ENCODE results near the gene COL4A2.

COL4A2 gene

DNA sequence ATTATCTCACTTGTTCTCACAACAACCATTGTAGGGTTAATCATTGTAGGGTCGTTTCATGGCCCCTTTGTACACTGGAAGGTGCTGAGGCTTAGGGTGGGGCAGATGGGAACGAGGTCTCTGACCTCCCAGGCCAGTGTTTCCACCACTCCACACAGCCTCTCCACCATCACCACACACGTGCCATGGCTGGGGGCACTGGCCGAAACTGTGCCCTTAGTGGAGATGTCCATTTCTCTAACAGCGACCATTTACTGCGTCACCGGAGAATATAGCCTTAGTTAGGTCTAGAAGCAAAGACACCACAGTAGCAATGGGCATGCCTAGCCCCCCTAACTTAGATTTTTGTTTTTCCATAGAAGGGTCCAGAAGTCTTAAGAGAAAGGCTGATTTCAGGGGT, 36.6 kb upstream of the COL4A2 start:
- no peak for DNase-seq

DNA sequence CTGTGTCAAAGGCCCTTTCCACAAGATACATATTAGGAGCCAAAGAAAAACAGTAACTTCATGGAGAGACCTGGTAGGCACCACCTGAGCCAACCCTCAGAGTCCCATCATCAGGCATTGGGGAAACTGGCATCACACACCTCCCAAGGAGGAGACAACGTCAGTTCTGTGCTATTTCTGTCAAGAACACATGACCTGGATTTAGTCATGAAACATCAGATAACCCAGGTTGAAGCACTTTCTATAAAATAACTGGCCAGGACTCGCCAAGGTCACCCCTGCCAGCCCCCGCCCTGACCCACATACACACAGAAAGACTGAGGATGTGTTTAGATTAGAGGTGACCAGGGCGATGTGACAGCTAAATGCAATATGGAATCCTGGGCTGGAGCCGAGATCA, 35.8 kb upstream of the COL4A2 start:
- no peak for DNase-seq

DNA sequence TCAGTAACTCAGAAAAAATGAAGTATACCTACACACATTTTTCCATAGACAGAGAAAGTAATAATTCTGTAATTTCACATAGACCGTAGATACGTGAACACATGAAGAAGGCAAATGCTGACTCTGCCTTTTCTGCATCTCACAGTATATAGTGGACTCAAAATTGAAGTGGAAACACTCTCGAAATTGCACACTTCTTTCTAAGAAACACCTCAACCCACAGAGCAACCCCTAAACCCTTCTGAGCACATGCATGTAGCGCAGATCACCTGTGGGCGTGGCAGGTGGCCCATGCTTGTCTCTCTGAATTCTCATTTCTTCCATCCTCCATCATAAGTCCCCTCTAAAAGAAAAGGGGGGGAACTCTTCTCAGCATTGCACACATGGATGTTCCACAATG, 34.9 kb upstream of the COL4A2 start:
- DNase-seq, result no peak

DNA sequence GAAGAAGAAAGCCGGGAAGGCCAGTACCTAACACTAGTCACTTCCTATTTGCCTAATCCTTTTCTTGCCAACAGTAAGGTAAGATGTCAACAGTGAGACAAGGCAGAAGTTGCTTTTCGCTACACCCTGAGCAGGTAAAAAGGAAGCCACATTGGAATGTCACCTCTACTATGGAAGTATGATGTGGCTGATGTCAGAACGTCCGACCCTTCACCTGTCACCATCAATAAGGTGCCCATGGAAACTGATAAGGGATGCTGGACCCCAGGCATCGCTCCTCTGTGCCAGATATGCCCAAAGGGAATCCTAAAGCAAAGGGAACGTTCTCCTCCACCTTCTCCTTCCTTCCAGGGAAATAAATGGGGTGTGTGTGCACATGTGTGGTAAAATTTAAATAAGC, 34.4 kb upstream of the COL4A2 start:
- DNase-seq, result no peak

DNA sequence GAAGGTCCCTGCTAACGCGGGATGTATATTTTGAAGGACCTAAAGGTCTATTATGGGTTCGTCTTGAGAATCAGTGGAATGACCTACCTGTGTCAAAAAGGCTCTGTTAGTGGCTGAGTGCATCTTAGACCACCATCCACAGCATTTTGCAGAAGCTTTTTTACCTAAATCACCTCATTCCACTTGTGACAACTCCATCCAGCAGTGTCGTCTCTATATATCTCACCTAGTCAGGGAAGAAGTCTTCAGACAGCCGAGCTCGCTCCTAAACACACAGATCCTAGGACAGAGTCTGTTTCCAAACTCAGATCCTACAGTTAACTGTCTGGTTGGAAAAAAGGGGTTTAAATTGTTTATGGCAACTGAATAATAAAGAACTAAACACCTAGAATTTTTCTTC, 33.8 kb upstream of the COL4A2 start:
- no peak for DNase-seq

DNA sequence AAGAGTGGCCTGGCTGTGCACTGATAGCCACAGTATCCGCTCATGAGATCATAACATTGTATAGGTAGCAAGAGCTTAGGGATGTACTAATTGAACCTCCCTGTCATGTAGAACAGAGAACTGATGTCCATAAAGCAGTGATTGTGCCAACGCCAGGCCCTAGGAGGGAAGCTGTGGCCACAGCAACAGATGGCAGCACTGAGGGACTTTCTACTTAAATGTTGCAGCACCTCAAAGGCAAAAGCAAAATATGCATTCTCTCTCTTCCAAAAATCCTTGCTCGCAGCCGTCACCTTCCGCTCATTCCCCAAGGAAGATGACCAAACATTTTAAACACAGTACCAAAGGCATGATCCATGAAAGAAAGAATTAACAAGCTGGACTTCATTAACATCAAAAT, 32.4 kb upstream of the COL4A2 start:
- no peak for DNase-seq

DNA sequence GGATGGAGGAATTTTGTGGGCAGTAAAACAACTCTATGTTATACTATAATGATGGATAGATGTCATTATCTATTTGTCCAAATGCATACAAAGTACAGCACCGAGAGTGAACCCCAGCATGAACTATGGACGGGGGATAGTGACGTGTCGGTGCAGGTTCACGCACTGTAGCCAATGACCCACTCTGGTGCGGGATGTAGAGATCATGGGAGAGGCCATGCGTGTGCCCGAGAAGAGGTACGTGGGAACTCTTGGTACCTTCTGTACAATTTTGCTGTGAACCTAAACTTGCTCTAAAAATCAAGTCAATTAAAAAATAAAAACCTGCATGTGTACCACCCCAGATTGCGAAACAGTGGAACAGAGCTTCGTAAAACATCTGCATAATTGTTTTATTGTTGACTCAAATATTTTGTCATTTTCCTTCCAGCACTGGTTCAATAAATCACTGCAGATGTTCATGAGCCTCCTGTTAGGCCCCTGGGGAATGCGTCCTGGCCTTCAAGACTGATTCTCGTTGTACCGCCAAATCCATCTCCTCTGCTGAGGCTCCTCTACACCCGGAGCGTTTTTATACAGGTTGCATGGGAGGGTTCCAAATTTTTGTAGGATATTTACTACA, 31.0 kb upstream of the COL4A2 start:
- DNase-seq, result no peak

DNA sequence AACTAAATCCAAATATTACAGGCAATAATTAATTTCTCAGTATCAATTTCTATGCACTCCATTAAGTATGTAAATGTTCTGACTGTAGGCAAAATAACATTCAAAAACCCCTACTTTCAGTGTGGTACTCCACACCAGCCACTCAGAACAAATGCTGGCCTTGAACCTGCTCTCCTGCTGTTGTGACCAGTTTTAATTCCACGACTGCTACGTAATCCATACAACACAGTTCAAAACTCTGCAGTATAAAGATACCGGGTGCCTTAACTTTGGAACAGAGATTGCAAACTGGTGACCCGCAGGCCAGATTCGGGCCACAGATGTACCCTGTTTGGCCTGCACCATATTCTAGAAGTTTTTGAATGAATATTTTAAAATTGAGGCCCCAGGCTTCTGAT, 30.5 kb upstream of the COL4A2 start:
- no peak for DNase-seq

DNA sequence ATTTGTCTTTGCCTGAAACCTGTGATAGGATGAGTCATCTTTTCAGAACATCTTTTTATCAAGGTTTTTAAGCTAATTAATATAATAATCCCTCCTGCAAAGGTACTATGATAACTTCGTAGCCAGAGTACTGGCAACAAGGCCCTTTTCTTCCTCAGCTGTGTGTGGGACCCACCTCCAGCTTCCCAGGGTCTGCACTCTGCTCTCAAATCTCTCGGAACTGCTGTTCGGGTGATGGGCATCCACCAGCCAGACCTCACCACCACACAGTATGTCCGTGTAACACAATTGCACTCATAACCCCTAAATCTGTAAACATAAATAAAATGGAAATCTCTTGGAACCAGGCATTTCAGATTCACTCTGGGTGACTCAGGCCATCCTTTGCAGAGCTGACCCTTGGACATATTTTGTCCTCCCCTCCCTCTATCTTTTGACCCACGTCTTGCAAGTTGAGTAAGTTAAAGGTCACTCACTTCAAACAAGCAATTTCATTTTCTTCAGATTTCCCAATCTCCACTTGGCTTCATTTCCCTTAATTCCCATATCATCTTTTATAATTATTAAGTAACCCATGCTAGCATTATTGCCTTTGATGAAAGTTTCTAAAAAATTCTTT, 29.6 kb upstream of the COL4A2 start:
- no peak for DNase-seq

DNA sequence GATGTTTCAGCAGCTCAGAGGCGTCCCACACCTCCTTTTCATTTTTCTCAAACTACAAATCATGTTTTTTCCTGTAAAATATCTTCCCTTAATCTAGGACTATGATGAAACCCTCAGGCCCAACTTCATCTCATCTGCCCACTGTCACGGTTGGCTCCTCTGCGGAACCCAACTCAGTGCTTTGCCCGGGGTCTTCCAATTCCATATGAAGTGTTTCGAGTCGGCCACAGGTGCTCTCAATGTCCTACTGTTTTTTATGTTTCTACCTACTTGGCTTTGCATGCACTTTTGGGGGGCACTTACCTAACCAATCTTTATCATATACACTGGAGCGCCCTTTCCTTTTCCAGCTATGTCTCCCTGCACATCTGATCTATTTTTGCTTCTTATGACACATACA, 28.2 kb upstream of the COL4A2 start:
- DNase-seq, result no peak

DNA sequence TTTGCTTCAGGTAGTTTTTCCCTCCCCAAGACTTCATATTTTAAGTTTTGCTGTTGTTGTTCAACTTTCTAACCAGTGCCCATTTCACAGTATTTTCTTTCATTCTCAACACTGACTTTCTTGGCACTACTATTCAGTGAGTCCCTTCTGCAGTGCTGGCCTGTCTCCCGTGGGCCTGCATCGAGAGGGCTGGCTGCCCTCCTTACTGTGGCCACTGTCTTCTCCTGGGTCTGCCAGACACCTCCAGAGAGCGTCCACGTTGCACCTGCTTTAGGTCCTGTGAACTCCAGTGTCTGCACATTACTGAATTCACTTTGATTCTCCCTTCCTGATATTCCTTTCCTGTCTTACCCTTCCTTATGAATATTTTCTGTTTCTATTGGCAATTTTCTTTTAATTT, 27.4 kb upstream of the COL4A2 start:
- DNase-seq, result no peak

DNA sequence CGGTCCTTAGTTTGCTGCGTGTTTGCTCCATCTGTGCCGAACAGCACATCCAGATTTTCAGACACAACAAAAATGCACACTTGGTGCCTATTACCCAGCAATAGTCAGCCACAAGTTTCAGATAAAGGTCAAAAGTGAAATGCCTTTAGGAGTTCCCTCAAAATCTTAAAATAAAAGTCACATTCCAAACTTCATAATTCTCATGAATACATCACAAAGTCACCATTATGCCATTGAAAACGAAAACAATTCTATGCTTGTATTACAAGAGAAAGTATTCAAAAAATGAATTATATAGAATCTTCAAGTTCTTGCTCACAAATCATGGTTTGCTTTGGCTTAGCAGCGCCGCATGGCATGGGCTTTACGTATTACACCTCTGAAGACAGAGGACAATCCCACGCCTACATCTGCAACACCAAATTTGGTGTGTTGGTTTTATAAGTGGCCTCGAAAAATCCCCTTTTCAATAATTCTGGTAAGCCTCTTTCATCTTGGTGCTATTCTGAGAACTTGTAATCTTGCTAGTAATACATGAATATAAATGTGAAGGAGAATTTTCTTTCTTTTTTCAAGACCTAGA, 26.8 kb upstream of the COL4A2 start:
- no peak for DNase-seq

DNA sequence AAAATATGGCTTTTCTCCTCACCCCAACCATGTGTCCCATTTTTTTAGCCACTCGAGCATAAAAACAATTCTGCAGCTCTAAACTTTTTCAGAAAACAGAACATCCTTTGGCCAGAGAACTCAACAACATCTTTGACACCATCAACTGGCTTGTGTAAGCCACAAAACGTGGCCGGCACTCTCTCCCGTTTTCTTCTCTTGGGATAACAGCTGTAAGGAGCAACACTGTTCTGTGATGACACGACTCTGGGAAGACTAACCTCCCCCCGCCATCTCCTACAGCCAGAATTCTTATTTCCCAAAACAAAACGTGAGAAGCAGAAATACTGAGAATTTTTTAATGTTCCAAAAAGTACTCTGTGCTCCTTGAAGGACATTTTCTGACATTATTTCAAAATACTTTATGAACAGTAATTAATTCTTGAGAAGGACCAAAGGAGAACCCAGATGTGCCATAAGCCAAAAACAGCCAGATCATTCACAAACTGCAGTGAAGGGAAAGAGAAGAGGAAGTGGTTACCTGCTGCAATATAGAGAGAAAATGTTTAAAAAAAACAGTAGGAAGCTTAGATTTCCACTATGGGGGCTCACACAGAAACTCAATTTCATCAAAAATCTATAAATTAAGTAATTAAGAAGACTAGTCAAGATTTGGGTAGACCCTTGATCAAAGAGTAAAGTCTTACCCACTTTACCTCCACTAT, 25.9 kb upstream of the COL4A2 start:
- no peak for DNase-seq

DNA sequence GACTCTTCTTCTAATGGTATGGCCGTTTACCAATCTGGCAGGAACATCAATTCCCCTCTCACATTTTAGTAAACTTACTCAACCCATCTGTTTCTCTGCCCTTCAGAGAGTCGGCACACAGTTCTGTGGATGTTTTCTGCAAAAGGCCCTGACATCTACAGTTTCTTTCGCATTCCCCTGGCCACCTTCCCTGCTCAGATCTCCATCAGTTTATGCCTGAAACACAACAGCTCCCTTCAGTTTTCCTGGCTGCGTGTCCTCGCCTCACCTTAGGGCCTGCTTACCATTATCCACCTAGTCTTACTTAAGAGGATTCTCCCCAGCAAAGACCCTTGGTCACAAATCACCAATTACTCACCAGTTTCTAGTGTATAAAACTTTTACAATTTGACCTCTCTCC, 25.3 kb upstream of the COL4A2 start:
- no peak for DNase-seq

DNA sequence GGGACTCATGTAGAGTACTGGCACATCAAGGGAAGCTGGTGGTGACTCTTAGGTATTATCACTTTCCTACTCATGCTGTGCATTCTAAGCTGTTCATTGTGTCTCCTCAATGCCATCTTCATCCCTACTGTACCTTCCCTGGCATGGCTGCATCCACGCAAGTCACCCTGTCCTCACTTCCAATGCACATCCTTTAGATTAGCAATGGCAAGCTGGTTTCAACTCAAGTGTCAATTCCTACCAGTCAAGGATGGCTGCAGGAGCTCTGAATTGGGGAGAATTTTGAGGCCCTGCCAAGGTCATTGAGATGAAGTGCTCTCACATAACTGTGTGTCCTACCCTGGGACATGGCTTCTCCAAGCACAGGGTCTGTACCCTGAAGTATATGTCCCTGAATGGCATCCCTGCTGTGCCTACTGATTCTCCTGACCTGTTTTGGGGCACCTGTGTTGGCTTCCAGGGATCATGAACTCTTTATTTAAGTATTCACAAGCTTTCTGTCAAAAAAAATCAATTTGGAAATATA, 24.7 kb upstream of the COL4A2 start:
- no peak for DNase-seq

DNA sequence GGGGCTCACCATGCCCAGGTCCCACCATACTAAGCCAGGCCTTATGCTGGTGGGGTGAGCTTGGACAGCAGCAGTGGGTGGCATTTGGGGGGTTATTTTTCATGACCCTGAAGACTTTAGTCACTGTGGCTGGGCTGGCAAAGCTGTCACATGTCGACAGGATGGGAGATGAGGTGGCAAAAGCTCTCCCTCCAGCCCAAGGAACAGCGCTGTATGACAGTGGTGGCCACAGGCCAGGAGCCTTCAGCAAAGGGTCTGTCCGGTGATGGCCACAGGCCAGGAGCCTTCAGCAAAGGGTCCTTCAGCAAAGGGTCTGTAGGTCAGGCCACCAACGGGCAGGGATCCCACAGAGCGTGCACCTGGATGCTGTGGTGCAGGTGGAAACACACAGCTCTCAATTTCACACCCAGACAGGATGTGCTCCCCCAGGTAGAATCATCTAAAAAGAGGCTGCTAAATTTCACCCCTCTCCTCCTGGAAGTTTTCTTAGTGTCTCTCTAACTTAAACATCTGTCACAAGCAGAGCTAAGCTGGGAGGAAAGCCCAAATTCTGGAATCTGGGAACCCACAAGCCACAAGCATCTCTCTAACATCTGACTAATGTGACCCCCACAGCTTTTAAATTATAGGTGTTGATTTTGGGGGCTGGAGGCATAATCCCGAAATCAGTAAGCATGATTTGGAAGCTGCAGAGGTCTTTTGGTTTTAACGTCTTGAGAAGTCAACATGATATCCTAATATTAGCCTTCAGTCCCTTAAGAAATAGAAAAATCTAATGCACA, 23.2 kb upstream of the COL4A2 start:
- no peak for DNase-seq

DNA sequence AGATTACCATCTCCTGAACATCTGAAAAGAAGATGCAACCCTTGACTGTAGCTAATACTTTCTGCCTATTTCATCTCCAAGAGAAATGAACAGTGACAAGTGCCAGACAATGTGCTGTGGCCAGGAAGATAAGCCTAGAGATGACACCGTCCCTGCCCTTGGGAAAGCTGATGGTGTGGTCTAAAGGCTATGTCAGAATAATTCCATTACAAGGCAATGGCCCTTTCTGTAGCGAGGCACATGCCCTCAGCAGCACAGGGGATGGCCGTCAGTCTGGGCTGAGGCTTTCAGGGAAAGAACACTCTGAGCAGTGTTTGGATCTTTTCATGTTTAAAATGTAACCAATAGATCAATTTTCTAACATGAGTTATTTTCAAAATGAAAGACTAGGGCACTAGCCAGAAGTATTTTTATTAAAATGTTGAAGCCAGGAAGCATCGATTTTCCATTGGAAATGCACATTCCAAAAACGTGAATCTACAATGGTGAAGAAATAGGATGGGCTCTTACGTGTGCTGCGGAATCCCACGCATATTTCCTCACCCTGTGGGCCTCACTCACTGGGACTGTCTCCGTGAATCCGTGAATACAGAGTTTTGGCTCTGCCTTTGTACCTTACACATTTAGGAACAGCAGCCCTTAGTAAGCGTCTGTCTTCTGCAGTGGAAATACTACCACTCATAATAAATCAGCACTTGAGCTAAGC, 22.2 kb upstream of the COL4A2 start:
- DNase-seq, result no peak

DNA sequence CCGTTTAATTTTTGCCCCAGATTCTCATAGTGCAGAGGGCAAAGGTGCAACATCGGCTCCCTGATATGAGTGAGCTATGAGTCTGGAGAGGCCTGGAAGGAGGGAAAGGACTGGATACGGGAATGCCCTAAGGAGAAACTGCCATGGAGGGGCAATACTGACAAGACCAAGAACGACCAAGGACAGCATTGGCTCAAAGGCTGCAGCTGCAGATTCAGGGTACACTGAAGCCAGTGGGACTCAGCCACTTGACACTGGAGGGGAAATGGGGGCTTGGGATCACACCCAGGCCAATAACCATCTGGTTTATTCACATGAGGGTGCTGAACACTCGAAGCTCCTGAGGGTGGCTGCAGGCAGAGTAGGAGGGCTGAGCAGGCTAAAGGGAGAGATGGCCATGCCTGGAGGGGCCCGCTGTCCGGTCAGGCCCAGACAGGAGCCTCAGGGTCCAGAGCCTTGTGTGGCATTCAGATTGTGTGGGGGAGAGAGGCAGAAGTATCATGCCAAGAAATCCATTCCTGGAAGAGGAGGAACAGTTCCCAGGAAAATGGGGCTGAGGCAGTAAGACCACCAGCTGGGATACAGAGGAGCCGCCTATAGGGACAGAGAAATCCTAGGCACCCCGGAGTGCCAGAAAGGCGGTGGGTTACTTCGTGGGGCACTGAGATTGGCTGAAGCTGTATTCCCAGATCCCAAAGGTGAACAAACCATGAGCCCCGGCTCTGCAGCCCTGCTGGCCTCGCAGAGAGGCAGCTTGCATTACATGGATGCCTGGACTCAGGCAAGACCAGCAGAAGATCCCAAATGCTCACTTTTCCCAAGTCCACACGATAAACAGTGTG, 20.9 kb upstream of the COL4A2 start:
- no peak for DNase-seq

DNA sequence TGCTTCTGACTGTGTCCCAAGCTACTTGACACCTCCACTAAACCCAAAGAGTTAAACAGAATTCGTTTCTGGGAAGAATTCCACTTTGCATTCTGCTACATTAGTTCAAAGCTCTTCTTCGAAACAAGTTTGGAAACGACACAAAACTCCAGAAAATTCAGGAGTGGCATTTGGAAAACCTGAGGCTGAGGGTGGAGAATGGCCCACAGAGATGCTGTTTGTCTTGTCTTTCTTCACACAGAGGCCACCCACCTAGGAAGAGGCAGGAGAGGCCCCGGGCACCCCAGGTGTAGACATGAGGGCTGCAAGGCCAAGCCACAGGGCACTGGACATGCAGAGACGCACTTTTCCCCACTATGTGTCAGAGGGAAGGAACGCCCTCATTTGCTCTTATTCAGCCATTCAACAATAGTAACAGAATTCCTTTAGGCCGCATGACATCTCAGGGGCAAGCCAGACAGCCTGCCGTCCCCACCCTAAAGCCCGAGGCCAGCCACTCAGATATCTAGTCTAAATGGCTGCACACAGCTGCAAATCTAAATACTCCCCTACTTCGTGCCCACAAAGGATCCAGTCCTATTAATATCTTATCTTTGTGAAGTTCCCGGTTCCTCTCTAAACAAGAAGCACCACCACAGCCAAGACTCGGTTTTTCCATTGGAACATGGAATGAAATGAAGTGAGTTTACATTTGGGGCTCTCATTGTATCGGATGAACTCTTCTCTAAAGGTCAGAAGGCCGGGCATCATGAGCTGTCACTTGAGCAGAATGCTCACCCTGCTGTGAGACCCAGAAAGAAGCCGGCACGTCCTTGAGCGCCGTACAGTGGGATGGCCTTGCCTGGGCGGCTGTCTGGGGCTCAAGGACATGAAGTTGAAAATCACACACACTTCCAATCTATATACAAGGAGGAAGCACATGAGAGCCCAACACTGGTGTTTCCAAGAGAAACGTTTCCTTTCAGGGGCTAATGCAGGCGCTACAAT, 20.0 kb upstream of the COL4A2 start:
- no peak for DNase-seq

DNA sequence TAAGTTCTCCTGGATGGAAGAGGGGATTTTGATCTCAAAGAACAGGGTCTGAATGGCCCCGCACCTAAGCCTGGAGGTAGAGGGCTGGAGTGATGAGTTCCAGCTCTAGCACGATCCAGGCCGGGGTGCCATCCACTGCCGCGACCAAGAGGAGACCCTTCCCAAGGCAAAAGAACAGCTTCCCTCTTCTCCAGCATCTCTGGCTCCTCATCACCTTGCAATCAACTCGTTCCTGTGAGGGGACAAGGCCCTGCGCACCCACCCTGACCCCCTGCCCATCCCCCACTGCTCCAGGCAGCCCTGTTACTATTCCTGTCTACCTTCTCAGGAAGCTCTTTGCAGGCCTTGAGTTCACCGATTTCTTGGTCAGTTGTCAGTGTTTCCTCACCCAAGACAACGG, 17.9 kb upstream of the COL4A2 start:
- DNase-seq, result no peak

Data from right kidney (tissue), 1 donor.